ENCODE results near the gene FMNL2.
A peak's percentile ranks its signal among the peaks of the same experiment; 100 is the strongest.
"Not testable (repeated sequence)": the region's sequence is repeated elsewhere in the genome, so short reads cannot be mapped to it uniquely, and the experiment has no call there.

Gene FMNL2

DNA sequence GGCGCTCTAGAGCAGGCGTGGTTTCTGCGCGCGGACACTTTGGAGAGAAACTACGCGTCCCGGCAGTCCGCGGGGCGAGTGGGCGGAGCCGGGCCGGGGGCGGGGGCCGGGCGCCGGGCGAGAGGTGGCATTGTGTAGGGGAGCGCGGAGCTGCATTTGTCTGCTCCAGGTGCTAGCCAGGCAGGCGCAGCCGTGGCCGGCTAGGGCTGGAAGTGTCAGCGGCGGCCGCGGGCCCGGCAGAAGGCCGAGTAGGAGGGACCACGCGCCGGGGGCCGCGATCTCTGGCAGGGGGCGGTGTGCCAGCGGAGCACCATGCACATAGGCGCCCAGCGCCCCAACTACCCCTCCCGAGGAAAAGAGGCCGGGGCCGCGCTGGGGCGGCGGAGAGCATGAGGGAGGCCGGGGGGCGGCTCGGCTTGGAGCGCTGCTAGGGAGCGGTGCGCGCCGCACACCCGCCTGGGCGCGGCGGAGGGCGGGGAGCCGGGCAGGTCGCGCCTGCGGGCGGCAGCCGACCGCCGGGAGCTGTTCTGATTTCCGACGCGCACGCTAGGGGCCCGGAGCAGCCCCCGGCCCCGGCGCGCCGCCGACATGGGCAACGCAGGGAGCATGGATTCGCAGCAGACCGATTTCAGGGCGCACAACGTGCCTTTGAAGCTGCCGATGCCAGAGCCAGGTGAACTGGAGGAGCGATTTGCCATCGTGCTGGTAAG is at the start of gene FMNL2:
TSS of gene FMNL2 (plus strand) at position 159 of the 710 bp plus-strand sequence.
- peak in 1 of 2 experiments; percentile 4 for DNase-seq

GRCh38 chr2:152292991-152293390 is 42.0 kb upstream of the FMNL2 start:
- DNase-seq = no peak

DNA sequence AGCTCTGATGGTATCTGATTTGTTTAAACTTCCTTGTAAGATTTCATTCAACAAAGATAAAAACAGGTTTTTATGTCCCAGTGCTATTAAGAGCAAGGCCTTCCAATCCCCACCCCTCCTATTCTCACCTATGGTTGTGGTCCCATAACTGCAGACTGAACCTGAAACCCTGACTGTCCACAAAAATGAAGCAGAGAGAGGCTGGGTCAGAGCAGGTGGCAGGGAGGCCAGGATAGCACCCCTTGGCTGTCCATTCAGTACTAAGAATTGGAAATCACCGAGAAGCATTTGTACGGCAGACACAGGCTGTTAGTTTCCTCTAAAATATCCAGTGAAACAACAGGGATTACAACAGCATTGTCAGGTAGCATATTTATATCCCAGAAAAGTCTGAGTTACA is 37.3 kb upstream of the FMNL2 start:
- DNase-seq = no peak

DNA sequence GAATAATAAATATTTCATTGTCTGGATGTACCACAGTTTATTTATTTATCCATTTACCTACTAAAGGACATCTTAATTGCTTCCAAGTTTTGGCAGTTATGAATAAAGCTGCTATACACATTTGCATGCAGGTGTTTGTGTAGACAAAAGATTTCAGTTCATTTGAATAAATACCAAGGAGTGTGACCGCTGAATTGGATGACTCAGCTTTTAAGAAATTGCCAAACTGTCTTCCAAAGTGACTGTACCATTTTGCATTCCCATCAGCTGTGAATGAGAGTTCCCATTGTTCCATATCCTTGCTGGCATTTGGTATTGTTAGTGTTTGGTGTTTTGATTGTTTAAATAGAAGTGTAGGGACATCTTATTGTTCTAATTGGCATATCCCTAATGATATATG is 36.2 kb upstream of the FMNL2 start:
- DNase-seq = no peak

DNA sequence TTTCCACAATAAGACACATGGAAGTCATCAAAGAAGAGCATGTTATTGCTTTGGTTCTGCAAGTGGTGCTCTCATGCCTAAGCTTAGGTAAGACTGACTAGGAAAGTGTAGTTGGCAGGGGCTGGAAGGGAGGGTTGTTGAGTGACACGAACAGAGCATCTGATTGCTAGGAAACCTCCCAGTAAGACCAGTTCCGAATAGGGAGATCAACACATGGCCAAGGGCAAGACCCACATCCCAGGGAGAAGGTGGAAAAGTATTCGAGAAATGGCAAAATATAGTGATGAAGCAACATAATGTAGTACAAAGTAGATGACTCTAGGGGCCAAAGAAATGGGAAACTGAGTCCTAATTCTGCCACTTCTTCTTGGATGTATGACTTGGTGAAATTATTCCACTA is 33.8 kb upstream of the FMNL2 start:
- no peak for DNase-seq

- no peak for DNase-seq
Observed at GRCh38 chr2:152303951-152304350, 31.0 kb upstream of the FMNL2 start.

GRCh38 chr2:152304836-152305235 is 30.1 kb upstream of the FMNL2 start:
- DNase-seq = no peak

- no peak for DNase-seq
Observed at GRCh38 chr2:152307863-152308262, 27.1 kb upstream of the FMNL2 start.

GRCh38 chr2:152309352-152310214 is 25.4 kb upstream of the FMNL2 start:
- no peak for DNase-seq

- DNase-seq = no peak
Observed at GRCh38 chr2:152319822-152320570, 15.0 kb upstream of the FMNL2 start.

DNA sequence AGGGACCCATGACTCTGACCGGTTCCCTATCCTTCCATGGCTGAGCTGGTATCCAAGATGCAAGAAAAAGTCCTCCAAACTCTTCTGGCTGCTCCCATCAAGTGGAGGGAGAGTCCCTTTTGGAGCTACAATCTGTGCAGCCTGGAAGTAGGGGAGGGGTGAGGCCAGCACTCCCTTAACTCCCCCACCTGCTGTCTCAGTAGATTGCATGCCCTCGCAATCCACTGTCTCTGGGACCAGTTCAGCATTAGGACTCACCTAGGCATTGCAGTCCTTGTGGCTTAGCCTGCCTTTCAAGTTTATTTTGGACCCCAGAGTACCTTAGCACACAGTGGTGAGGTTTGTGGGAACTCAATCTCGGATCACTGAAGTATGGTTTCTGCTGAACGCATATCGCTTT is 14.2 kb upstream of the FMNL2 start:
- no peak for DNase-seq

GRCh38 chr2:152322222-152322621 is 12.8 kb upstream of the FMNL2 start:
- no peak for DNase-seq

GRCh38 chr2:152325126-152325525 is 9.8 kb upstream of the FMNL2 start:
- DNase-seq = not testable (repeated sequence)

- DNase-seq = no peak
Observed at GRCh38 chr2:152326710-152327109, 8.3 kb upstream of the FMNL2 start.

DNA sequence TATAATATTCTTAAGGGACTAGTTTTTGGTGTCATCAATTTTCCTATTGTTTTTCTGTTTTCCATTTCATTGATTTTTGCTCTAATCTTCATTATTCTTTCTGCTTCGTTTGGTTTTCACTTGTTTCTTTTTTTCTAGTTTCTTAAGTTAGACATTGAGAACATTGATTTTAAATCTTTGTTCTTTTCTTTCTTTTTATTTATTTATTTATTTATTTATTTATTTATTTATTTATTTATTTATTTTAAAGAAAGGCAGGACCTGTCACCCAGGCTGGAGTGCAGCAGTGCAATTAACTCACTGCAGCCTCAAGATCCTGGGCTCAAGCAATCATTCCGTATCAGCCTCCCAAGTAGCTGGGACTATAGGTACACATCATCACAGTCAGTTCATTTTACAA is 7.0 kb upstream of the FMNL2 start:
- DNase-seq = no peak

- DNase-seq = no peak
Observed at GRCh38 chr2:152330235-152330866, 4.6 kb upstream of the FMNL2 start.

GRCh38 chr2:152334701-152335015 is 316 bp upstream of the FMNL2 start:
- no peak for DNase-seq

DNA sequence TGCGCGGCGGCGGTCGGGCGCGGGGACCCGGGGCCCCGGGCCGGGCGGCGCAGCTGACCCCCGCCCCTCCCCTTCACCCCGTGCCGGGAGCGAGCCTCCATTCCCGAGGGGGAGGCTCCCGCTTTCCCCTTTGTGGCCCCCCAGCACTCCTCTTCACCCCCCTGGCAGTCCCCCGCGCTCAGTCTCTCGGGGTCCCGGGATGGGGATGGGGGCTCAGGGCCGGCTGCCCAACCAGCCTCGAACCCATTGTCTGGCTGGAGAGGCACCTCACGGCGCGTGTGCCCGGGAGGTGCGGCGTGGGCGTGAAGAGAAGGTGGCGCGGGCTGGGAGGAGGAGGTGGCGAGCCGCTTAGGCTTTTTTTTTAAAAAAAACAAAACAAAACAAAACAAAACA is 748 bp downstream of the FMNL2 start:
- peak in 1 of 2 experiments; percentile 11 for DNase-seq

- DNase-seq = no peak
Observed at GRCh38 chr2:152336119-152336853, 1.3 kb downstream of the FMNL2 start.

- no peak for DNase-seq
Observed at GRCh38 chr2:152336854-152337510, 2.0 kb downstream of the FMNL2 start.

DNA sequence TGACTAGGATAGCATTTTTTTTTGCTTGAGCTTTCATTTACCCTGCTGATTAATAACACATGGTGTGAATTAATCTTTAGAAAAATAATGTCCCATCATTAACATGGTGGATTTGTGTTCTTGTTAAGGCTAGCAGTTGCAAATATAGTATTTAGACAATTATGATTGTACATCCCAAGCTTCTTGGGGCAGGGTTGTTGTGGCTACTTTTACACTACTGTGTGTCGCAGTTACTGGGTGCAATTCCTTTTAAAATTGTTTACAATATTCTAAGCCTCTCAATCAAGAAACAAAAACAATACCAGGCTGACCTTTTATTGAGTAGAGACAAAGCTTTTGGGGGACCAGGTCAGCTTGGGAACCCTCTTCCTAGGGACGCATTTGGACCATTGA is 2.5 kb downstream of the FMNL2 start:
- no peak for DNase-seq

Measured in activated CD4-positive, alpha-beta T cell treated with anti-CD3 and anti-CD28 coated beads, Interleukin-2, amount 50 U/mL, for 4 hours (primary cell).